Measurements from ENCODE around the gene SEC61B.

GRCh38 chr9:99253772-99254431 is 31.8 kb downstream of the SEC61B start:
- no peak for TF ChIP-seq CTCF (IDR thresholded peaks at IDR 0.05)
- TF ChIP-seq POLR2A (IDR thresholded peaks at IDR 0.05): no peak

Measured in right lobe of liver (tissue), 4 donors.